ENCODE results near the gene HAUS1. TPM values are rescaled to one million over a fixed set of nuclear protein-coding genes. Genes with fewer than 3 reads are reported as not detected.
"Not testable (repeated sequence)": the region's sequence is repeated elsewhere in the genome, so short reads cannot be mapped to it uniquely, and the experiment has no call there.

The HAUS1 gene
- total RNA-seq, 1 experiment from 2014 or later = 58.7 TPM

- no peak for TF ChIP-seq ZNF232 (CRISPR knock-in tag; IDR thresholded peaks at IDR 0.05)
- TF ChIP-seq E2F1 (CRISPR knock-in tag; IDR thresholded peaks at IDR 0.05) = no peak
- TF ChIP-seq NFYB (CRISPR knock-in tag; conservative IDR thresholded peaks at IDR 0.05; ENCODE audit: low read depth) = no peak
- no peak for TF ChIP-seq GTF2I (CRISPR knock-in tag; conservative IDR thresholded peaks at IDR 0.05)
- no peak for TF ChIP-seq JAZF1 (CRISPR knock-in tag; IDR thresholded peaks at IDR 0.05)
- no peak for TF ChIP-seq ZNF423 (CRISPR knock-in tag; IDR thresholded peaks at IDR 0.05)
- no peak for TF ChIP-seq NFE2L1 (CRISPR knock-in tag; IDR thresholded peaks at IDR 0.05)
- no peaks in the 10 kb centered on the region; the same call in 1 of the 2 replicates for H3K9me3 Mint-ChIP-seq
- ATAC-seq (no peak), DNase-seq (ENCODE audit: low spot score) (no peak)
- ChIA-PET POLR2A (no interaction called here), CTCF (interaction anchor here (1.3 to 3.2 kb wide), 2 partner anchors 10 to 495 kb away, joined by 3 to 26 read pairs; a partner anchor contains a TSS)
- no peaks in the 10 kb centered on the region for H3K36me3 Mint-ChIP-seq
- no peak overlapping the region for H3K27ac Mint-ChIP-seq
- peaks cover 23% of the 10 kb centered on the region for H3K4me1 Mint-ChIP-seq
- no peaks in the 10 kb centered on the region; the same call in 1 of the 2 replicates for H3K27me3 Mint-ChIP-seq (ENCODE audit: low read depth)
- H3K4me3 Mint-ChIP-seq = no peak overlapping the region
Observed at GRCh38 chr18:46163091-46163490, 58.9 kb downstream of the HAUS1 start.

- peaks cover 24% of the 10 kb centered on the region for H3K4me1 Mint-ChIP-seq
Observed at GRCh38 chr18:46163941-46164499, 59.8 kb downstream of the HAUS1 start.

GRCh38 chr18:46164502-46164901 lies 60.3 kb downstream of the HAUS1 start:
- ATAC-seq; H3K4me3 Mint-ChIP-seq; H3K27me3 Mint-ChIP-seq (ENCODE audit: low read depth); DNase-seq (ENCODE audit: low spot score); H3K27ac Mint-ChIP-seq; H3K9me3 Mint-ChIP-seq; H3K36me3 Mint-ChIP-seq; POLR2A ChIA-PET: not testable (repeated sequence)
- CTCF ChIA-PET = interaction anchor here (1.6 to 2.9 kb wide), 3 partner anchors 9 to 15 kb away, joined by 6 to 27 read pairs (median 17); a partner anchor contains a TSS
- H3K4me1 Mint-ChIP-seq = peaks cover 28% of the 10 kb centered on the region

More at GRCh38 chr18:46163941-46164499, 59.8 kb downstream of the HAUS1 start:
- Mint-ChIP-seq H3K27me3 (ENCODE audit: low read depth) (no peaks in the 10 kb centered on the region; the same call in 1 of the 2 replicates), H3K27ac (no peak overlapping the region), H3K9me3 (no peaks in the 10 kb centered on the region; the same call in 1 of the 2 replicates), H3K4me3 (no peak overlapping the region), H3K36me3 (no peaks in the 10 kb centered on the region)
- TF ChIP-seq ATF1 (CRISPR knock-in tag; IDR thresholded peaks at IDR 0.05) = no peak
- no peak for TF ChIP-seq ZNF512 (CRISPR knock-in tag; IDR thresholded peaks at IDR 0.05; ENCODE audit: borderline replicate concordance)
- TF ChIP-seq MYBL2 (CRISPR knock-in tag; IDR thresholded peaks at IDR 0.05) = no peak
- TF ChIP-seq ZNF317 (CRISPR knock-in tag; IDR thresholded peaks at IDR 0.05; ENCODE audit: borderline replicate concordance, low read depth) = no peak
- CTCF ChIA-PET = interaction anchor here (1.6 to 3.2 kb wide), 3 partner anchors 9 to 11 kb away, joined by 6 to 26 read pairs (median 17); a partner anchor contains a TSS
- no peak for ATAC-seq
- POLR2A ChIA-PET = no interaction called here
- DNase-seq (ENCODE audit: low spot score) = no peak

- no peaks in the 10 kb centered on the region; the same call in 1 of the 2 replicates for H3K9me3 Mint-ChIP-seq
- DNase-seq (ENCODE audit: low spot score) (no peak), ATAC-seq (no peak)
- peaks cover 28% of the 10 kb centered on the region for H3K4me1 Mint-ChIP-seq
- H3K36me3 Mint-ChIP-seq = no peaks in the 10 kb centered on the region
- CTCF ChIA-PET = interaction anchor here (1.6 to 2.9 kb wide), 3 partner anchors 8 to 16 kb away, joined by 6 to 27 read pairs (median 17); a partner anchor contains a TSS
- H3K27me3 Mint-ChIP-seq (ENCODE audit: low read depth) = no peaks in the 10 kb centered on the region; the same call in 1 of the 2 replicates
- no peak for TF ChIP-seq MAX (CRISPR knock-in tag; IDR thresholded peaks at IDR 0.05)
- TF ChIP-seq ZNF423 (CRISPR knock-in tag; IDR thresholded peaks at IDR 0.05) = no peak
- no peak for TF ChIP-seq CREM (CRISPR knock-in tag; IDR thresholded peaks at IDR 0.05)
- TF ChIP-seq NR1H2 (CRISPR knock-in tag; IDR thresholded peaks at IDR 0.05) = no peak
- no peak for TF ChIP-seq USF1 (CRISPR knock-in tag; IDR thresholded peaks at IDR 0.05)
- TF ChIP-seq FOXJ3 (CRISPR knock-in tag; IDR thresholded peaks at IDR 0.05; ENCODE audit: borderline replicate concordance) = no peak
- TF ChIP-seq NFE2L1 (CRISPR knock-in tag; IDR thresholded peaks at IDR 0.05) = no peak
- TF ChIP-seq MLX (CRISPR knock-in tag; IDR thresholded peaks at IDR 0.05) = no peak
- H3K27ac Mint-ChIP-seq = no peak overlapping the region
- H3K4me3 Mint-ChIP-seq = no peak overlapping the region
- POLR2A ChIA-PET = no interaction called here
Observed at GRCh38 chr18:46164920-46165319, 60.7 kb downstream of the HAUS1 start.

Data from WTC11 (cell line).